Measurements from ENCODE around the gene THRB.
"Not testable (repeated sequence)": the region's sequence is repeated elsewhere in the genome, so short reads cannot be mapped to it uniquely, and the experiment has no call there.

Gene THRB

GRCh38 chr3:24400015-24400414 is 94.6 kb downstream of the THRB start:
- Histone ChIP-seq H3K9me3 (no peaks in the 10 kb centered on the region), H3K4me1 (no peaks in the 10 kb centered on the region), H3K27me3 (no peaks in the 10 kb centered on the region), H3K36me3 (no peaks in the 10 kb centered on the region), H3K4me3 (ENCODE audit: low read depth, low read length) (no peak overlapping the region)
- TF ChIP-seq CTCF (IDR thresholded peaks at IDR 0.05; ENCODE audit: low read depth, low read length): no peak
- no peak for DNase-seq

GRCh38 chr3:24399614-24400013 is 95.0 kb downstream of the THRB start:
- Histone ChIP-seq H3K4me1 (no peaks in the 10 kb centered on the region), H3K4me3 (ENCODE audit: low read depth, low read length) (no peak overlapping the region), H3K27me3 (no peaks in the 10 kb centered on the region), H3K9me3 (no peaks in the 10 kb centered on the region), H3K36me3 (no peaks in the 10 kb centered on the region)
- DNase-seq: no peak
- no peak for TF ChIP-seq CTCF (IDR thresholded peaks at IDR 0.05; ENCODE audit: low read depth, low read length)

GRCh38 chr3:24398712-24399111 is 95.9 kb downstream of the THRB start:
- not testable (repeated sequence) for H3K4me1 ChIP-seq; DNase-seq; H3K4me3 ChIP-seq (ENCODE audit: low read depth, low read length); H3K9me3 ChIP-seq; H3K27me3 ChIP-seq; H3K36me3 ChIP-seq

GRCh38 chr3:24396338-24396737 is 98.3 kb downstream of the THRB start:
- DNase-seq: no peak
- no peak for TF ChIP-seq CTCF (IDR thresholded peaks at IDR 0.05; ENCODE audit: low read depth, low read length)
- no peaks in the 10 kb centered on the region for H3K27me3 ChIP-seq
- H3K4me1 ChIP-seq: no peaks in the 10 kb centered on the region
- H3K4me3 ChIP-seq (ENCODE audit: low read depth, low read length): no peak overlapping the region
- no peaks in the 10 kb centered on the region for H3K36me3 ChIP-seq
- no peaks in the 10 kb centered on the region for H3K9me3 ChIP-seq

- DNase-seq: no peak
- TF ChIP-seq CTCF (IDR thresholded peaks at IDR 0.05; ENCODE audit: low read depth, low read length): no peak
- Histone ChIP-seq H3K36me3 (no peaks in the 10 kb centered on the region), H3K9me3 (no peaks in the 10 kb centered on the region), H3K4me1 (no peaks in the 10 kb centered on the region), H3K4me3 (ENCODE audit: low read depth, low read length) (no peak overlapping the region), H3K27me3 (no peaks in the 10 kb centered on the region)
Measured at GRCh38 chr3:24394754-24395153, 99.9 kb downstream of the THRB start.

DNA sequence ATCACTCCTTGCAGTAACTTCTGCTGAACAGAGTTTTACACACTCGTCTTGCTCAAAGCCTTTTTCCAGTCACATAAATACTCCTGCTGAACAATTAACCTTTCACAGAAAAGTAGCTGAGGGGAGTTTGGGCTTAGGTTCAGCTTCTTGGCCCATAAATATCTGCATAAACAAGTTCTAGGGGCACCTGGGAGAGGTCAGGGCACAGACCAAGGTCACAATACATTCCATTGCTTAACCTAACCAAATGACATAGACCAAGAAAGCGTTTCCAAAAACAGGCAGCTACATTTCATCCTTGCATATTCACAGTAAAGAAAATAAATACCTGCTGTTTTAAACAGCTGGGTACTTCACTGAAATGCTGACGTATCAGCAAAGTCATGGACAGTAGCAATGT is 101.3 kb downstream of the THRB start:
- H3K4me1 ChIP-seq: no peaks in the 10 kb centered on the region
- no peaks in the 10 kb centered on the region for H3K9me3 ChIP-seq
- no peaks in the 10 kb centered on the region for H3K27me3 ChIP-seq
- TF ChIP-seq CTCF (IDR thresholded peaks at IDR 0.05; ENCODE audit: low read depth, low read length): no peak
- DNase-seq: no peak
- H3K36me3 ChIP-seq: no peaks in the 10 kb centered on the region
- H3K4me3 ChIP-seq (ENCODE audit: low read depth, low read length): no peak overlapping the region

All from BE2C (cell line).